SJSA1 (cell line): Measurements from ENCODE around the gene DPEP3. TPM values are rescaled to one million over a fixed set of nuclear protein-coding genes. Genes with fewer than 3 reads are reported as not detected.
"Not testable (repeated sequence)": the region's sequence is repeated elsewhere in the genome, so short reads cannot be mapped to it uniquely, and the experiment has no call there.

Source experiments
- DNase-seq, 2 experiments: peaks; one replicate each; pipeline ENCODE4 v3.0.0-alpha.2; 2015 to 2020; ENCODE audit warnings: low spot score in 2 of 2, low read depth in 1 of 2
- H3K27ac ChIP-seq: fragments of 250-450 bp; sonication (Bioruptor Pico); 2 replicates; pipeline ENCODE4 v1.5.1; 2020; ENCODE audit warnings: mild to moderate bottlenecking, moderate library complexity
- H3K27me3 ChIP-seq: fragments of 250-450 bp; sonication (Bioruptor Pico); replicated peaks from 2 replicates; pipeline ENCODE4 v1.5.1; 2020; ENCODE audit warnings: mild to moderate bottlenecking, moderate library complexity
- H3K36me3 ChIP-seq: fragments of 250-450 bp; sonication (Bioruptor Pico); 2 replicates; pipeline ENCODE4 v1.5.1; 2020; ENCODE audit warnings: mild to moderate bottlenecking
- H3K4me1 ChIP-seq: fragments of 250-450 bp; sonication (Bioruptor Pico); replicated peaks from 2 replicates; pipeline ENCODE4 v1.6.1; 2021; ENCODE audit warnings: mild to moderate bottlenecking
- H3K4me3 ChIP-seq: fragments of 250-450 bp; sonication (Bioruptor Pico); 2 replicates; pipeline ENCODE4 v1.5.1; 2020; ENCODE audit warnings: mild to moderate bottlenecking
- H3K9me3 ChIP-seq: fragments of 250-450 bp; sonication (Bioruptor Pico); replicated peaks from 2 replicates; pipeline ENCODE4 v1.5.1; 2020; ENCODE audit warnings: mild to moderate bottlenecking
- total RNA-seq: library from RNA; depleted of rRNA; stranded (reverse); fragments of >200 nt; shearing (Covaris generic); gene quantifications from 2 replicates; pipeline ENCODE4 v1.2.3, GENCODE V29; 2014

Gene DPEP3
- total RNA-seq, 1 experiment from 2014 or later = not detected

- no peaks in the 10 kb centered on the region for H3K27me3 ChIP-seq
- H3K9me3 ChIP-seq = no peaks in the 10 kb centered on the region
- peaks cover 9% of the 10 kb centered on the region for H3K4me1 ChIP-seq
- H3K4me3 ChIP-seq = no peak overlapping the region
- DNase-seq = no peak
- H3K27ac ChIP-seq = no peak overlapping the region
- no peaks in the 10 kb centered on the region for H3K36me3 ChIP-seq
Measured at GRCh38 chr16:68000450-68000849, 20.2 kb upstream of the DPEP3 start.

- Histone ChIP-seq H3K27me3 (no peaks in the 10 kb centered on the region), H3K36me3 (no peaks in the 10 kb centered on the region), H3K4me1 (peaks cover 9% of the 10 kb centered on the region), H3K4me3 (no peak overlapping the region), H3K9me3 (no peaks in the 10 kb centered on the region), H3K27ac (no peak overlapping the region)
- DNase-seq = no peak
Measured at GRCh38 chr16:67999985-68000384, 19.7 kb upstream of the DPEP3 start.

GRCh38 chr16:67998779-67999688 lies 18.7 kb upstream of the DPEP3 start, which contains the start of gene DPEP2:
Gene DPEP2, minus strand, starts transcription at chr16:67999484. Its CDS starts 6,272 bp downstream, at chr16:67993212.
- DNase-seq, H3K4me1 ChIP-seq, H3K27ac ChIP-seq, H3K4me3 ChIP-seq, H3K9me3 ChIP-seq, H3K27me3 ChIP-seq, H3K36me3 ChIP-seq: not testable (repeated sequence)

- not testable (repeated sequence) for H3K4me3 ChIP-seq, H3K9me3 ChIP-seq, DNase-seq, H3K27me3 ChIP-seq, H3K27ac ChIP-seq, H3K36me3 ChIP-seq
- H3K4me1 ChIP-seq = peaks cover 13% of the 10 kb centered on the region
Measured at GRCh38 chr16:67998231-67998778, 18.0 kb upstream of the DPEP3 start.

GRCh38 chr16:67996666-67997065 lies 16.4 kb upstream of the DPEP3 start:
- no peak overlapping the region for H3K4me3 ChIP-seq
- no peak overlapping the region for H3K27ac ChIP-seq
- H3K4me1 ChIP-seq = peaks cover 17% of the 10 kb centered on the region
- H3K27me3 ChIP-seq = no peaks in the 10 kb centered on the region
- DNase-seq = no peak
- no peaks in the 10 kb centered on the region for H3K9me3 ChIP-seq
- H3K36me3 ChIP-seq = no peaks in the 10 kb centered on the region

GRCh38 chr16:67995423-67995822 lies 15.1 kb upstream of the DPEP3 start:
- no peaks in the 10 kb centered on the region for H3K9me3 ChIP-seq
- no peak overlapping the region for H3K27ac ChIP-seq
- H3K27me3 ChIP-seq = no peaks in the 10 kb centered on the region
- H3K36me3 ChIP-seq = no peaks in the 10 kb centered on the region
- DNase-seq = no peak
- no peak overlapping the region for H3K4me3 ChIP-seq
- peaks cover 13% of the 10 kb centered on the region for H3K4me1 ChIP-seq

GRCh38 chr16:67994040-67994408 lies 13.7 kb upstream of the DPEP3 start:
- not testable (repeated sequence) for H3K9me3 ChIP-seq, H3K27me3 ChIP-seq, H3K27ac ChIP-seq, H3K4me3 ChIP-seq, H3K4me1 ChIP-seq, H3K36me3 ChIP-seq, DNase-seq

GRCh38 chr16:67993207-67994039 lies 13.1 kb upstream of the DPEP3 start:
- Histone ChIP-seq H3K4me1 (peaks cover 8% of the 10 kb centered on the region), H3K4me3 (no peak overlapping the region), H3K9me3 (no peaks in the 10 kb centered on the region), H3K36me3 (no peaks in the 10 kb centered on the region), H3K27ac (no peak overlapping the region), H3K27me3 (no peaks in the 10 kb centered on the region)
- peak; percentile 79 to 80 for DNase-seq

- H3K27me3 ChIP-seq = no peaks in the 10 kb centered on the region
- no peak for DNase-seq
- no peaks in the 10 kb centered on the region for H3K9me3 ChIP-seq
- no peak overlapping the region for H3K4me3 ChIP-seq
- peaks cover 8% of the 10 kb centered on the region for H3K4me1 ChIP-seq
- H3K36me3 ChIP-seq = no peaks in the 10 kb centered on the region
- H3K27ac ChIP-seq = no peak overlapping the region
Measured at GRCh38 chr16:67992661-67993206, 12.4 kb upstream of the DPEP3 start.

- Histone ChIP-seq H3K9me3 (no peaks in the 10 kb centered on the region), H3K4me1 (peaks cover 8% of the 10 kb centered on the region), H3K27me3 (no peaks in the 10 kb centered on the region), H3K27ac (no peak overlapping the region), H3K36me3 (no peaks in the 10 kb centered on the region), H3K4me3 (no peak overlapping the region)
- no peak for DNase-seq
Measured at GRCh38 chr16:67990018-67990386, 9.7 kb upstream of the DPEP3 start.

- no peak for DNase-seq
Measured at GRCh38 chr16:67989322-67990017, 9.2 kb upstream of the DPEP3 start.

GRCh38 chr16:67988675-67989074 lies 8.4 kb upstream of the DPEP3 start:
- no peak for DNase-seq
- H3K4me1 ChIP-seq = peaks cover 11% of the 10 kb centered on the region

More at GRCh38 chr16:67989322-67990017, 9.2 kb upstream of the DPEP3 start:
- no peak overlapping the region for H3K4me3 ChIP-seq
- no peak overlapping the region for H3K27ac ChIP-seq
- no peaks in the 10 kb centered on the region for H3K9me3 ChIP-seq
- peaks cover 8% of the 10 kb centered on the region for H3K4me1 ChIP-seq
- no peaks in the 10 kb centered on the region for H3K36me3 ChIP-seq
- no peaks in the 10 kb centered on the region for H3K27me3 ChIP-seq

GRCh38 chr16:67987460-67988160 lies 7.3 kb upstream of the DPEP3 start:
- H3K4me3 ChIP-seq = no peak overlapping the region
- no peak for DNase-seq
- H3K9me3 ChIP-seq = no peaks in the 10 kb centered on the region
- H3K4me1 ChIP-seq = peaks cover 5% of the 10 kb centered on the region
- H3K27ac ChIP-seq = no peak overlapping the region
- H3K36me3 ChIP-seq = no peaks in the 10 kb centered on the region
- H3K27me3 ChIP-seq = no peaks in the 10 kb centered on the region

More at GRCh38 chr16:67988675-67989074, 8.4 kb upstream of the DPEP3 start:
- Histone ChIP-seq H3K4me3 (no peak overlapping the region), H3K9me3 (no peaks in the 10 kb centered on the region), H3K27ac (no peak overlapping the region), H3K36me3 (no peaks in the 10 kb centered on the region), H3K27me3 (no peaks in the 10 kb centered on the region)
